Hematopoietic multipotent progenitor cell (in vitro differentiated cells): Measurements from ENCODE around the gene CYSTM1. TPM values are rescaled to one million over a fixed set of nuclear protein-coding genes. Genes with fewer than 3 reads are reported as not detected.

ENCODE experiments used
- DNase-seq, 3 donors: peaks; one replicate each; pipeline ENCODE4 v3.0.0-alpha.2; 2011 to 2015; ENCODE audit warnings: low read depth in 2 of 3, low spot score in 2 of 3
- total RNA-seq: library from RNA; depleted of rRNA; stranded (reverse); fragments of >200 nt; gene quantifications from one replicate; pipeline ENCODE4 v1.2.3, GENCODE V29; 2012

CYSTM1 gene
- total RNA-seq, 1 donor: 8.9 TPM

GRCh38 chr5:140232731-140233130, 57.7 kb downstream of the CYSTM1 start:
- no peak for DNase-seq

GRCh38 chr5:140234377-140234989, 59.5 kb downstream of the CYSTM1 start:
- no peak for DNase-seq

GRCh38 chr5:140235791-140236551, 61.0 kb downstream of the CYSTM1 start:
- DNase-seq: no peak

GRCh38 chr5:140236891-140237598, 62.1 kb downstream of the CYSTM1 start:
- DNase-seq: no peak

GRCh38 chr5:140238756-140239155, 63.8 kb downstream of the CYSTM1 start:
- no peak for DNase-seq

GRCh38 chr5:140239461-140239860, 64.5 kb downstream of the CYSTM1 start:
- no peak for DNase-seq

- peak in 2 of 3 donors; percentile 51 to 66 for DNase-seq
Measured at GRCh38 chr5:140239939-140240700, 65.1 kb downstream of the CYSTM1 start.

- no peak for DNase-seq
Measured at GRCh38 chr5:140240987-140241706, 66.2 kb downstream of the CYSTM1 start.

- DNase-seq: no peak
Measured at GRCh38 chr5:140242099-140242498, 67.1 kb downstream of the CYSTM1 start.

GRCh38 chr5:140242890-140243585, 68.0 kb downstream of the CYSTM1 start:
- no peak for DNase-seq

- DNase-seq: no peak
Measured at GRCh38 chr5:140243706-140244250, 68.8 kb downstream of the CYSTM1 start.

- peak; percentile 49 to 90 (median 78) for DNase-seq
Measured at GRCh38 chr5:140244525-140245025, 69.6 kb downstream of the CYSTM1 start.

- peak in 2 of 3 donors; percentile 36 to 55 for DNase-seq
Measured at GRCh38 chr5:140245341-140245740, 70.4 kb downstream of the CYSTM1 start.

GRCh38 chr5:140245926-140246325, 70.9 kb downstream of the CYSTM1 start:
- no peak for DNase-seq

- no peak for DNase-seq
Measured at GRCh38 chr5:140246378-140247122, 71.6 kb downstream of the CYSTM1 start.

- DNase-seq: no peak
Measured at GRCh38 chr5:140248414-140248813, 73.4 kb downstream of the CYSTM1 start.

- no peak for DNase-seq
Measured at GRCh38 chr5:140249536-140249935, 74.5 kb downstream of the CYSTM1 start.

- DNase-seq: no peak
Measured at GRCh38 chr5:140250386-140250785, 75.4 kb downstream of the CYSTM1 start.
